ENCODE data around the gene TSHZ1.

DNA sequence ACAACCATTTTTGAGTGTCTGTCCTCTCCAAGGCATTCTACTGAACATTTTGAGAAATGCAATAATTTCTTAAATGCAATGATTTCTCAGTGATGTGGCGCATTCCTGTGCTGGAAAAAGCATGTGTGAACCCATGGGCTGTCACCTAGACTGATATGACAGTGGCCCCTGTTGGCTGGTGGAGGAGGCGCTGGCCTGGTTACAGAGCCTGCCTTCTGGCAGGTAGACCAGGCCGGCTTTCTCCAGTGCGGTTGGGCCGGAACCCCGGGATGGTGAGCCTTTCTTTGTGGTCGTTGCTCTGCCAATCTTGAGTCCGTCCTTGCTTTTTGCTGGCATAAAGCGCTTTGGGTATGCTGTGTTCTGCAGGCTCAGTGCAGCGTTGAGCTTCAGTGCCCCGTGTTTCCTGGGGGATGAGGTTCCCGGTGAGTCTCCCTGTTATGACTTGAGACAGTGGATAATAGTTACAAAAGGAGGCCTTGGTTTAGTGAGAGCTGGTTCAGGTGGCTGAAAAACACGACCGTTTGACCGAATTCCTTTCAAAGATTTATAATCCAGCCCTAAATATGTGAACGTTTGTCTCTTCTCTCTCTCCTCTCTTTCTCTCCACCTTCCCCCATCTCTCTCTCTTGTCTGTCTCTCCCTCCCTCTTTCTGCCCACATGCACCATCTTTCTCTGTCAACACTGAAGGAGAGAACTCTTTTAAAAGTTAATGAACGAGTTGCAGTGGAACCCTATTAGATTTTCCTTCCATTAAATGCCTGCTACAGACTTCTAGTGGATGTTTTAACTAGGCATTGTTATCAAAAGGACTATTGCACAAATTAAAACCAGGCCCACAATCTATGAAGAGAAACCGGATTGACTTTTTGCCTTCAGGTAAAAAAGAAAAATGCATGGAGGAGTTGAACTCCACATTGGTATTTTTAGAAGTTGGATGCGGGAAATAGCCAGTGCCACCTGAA is 34.0 kb downstream of the TSHZ1 start:
- TF ChIP-seq, protein P1, sequence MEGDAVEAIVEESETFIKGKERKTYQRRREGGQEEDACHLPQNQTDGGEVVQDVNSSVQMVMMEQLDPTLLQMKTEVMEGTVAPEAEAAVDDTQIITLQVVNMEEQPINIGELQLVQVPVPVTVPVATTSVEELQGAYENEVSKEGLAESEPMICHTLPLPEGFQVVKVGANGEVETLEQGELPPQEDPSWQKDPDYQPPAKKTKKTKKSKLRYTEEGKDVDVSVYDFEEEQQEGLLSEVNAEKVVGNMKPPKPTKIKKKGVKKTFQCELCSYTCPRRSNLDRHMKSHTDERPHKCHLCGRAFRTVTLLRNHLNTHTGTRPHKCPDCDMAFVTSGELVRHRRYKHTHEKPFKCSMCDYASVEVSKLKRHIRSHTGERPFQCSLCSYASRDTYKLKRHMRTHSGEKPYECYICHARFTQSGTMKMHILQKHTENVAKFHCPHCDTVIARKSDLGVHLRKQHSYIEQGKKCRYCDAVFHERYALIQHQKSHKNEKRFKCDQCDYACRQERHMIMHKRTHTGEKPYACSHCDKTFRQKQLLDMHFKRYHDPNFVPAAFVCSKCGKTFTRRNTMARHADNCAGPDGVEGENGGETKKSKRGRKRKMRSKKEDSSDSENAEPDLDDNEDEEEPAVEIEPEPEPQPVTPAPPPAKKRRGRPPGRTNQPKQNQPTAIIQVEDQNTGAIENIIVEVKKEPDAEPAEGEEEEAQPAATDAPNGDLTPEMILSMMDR (IDR thresholded peaks at IDR 0.05), result no peak
- TF ChIP-seq POLR2A (IDR thresholded peaks at IDR 0.05), result no peak
